ENCODE data around the gene CMSS1.

DNA sequence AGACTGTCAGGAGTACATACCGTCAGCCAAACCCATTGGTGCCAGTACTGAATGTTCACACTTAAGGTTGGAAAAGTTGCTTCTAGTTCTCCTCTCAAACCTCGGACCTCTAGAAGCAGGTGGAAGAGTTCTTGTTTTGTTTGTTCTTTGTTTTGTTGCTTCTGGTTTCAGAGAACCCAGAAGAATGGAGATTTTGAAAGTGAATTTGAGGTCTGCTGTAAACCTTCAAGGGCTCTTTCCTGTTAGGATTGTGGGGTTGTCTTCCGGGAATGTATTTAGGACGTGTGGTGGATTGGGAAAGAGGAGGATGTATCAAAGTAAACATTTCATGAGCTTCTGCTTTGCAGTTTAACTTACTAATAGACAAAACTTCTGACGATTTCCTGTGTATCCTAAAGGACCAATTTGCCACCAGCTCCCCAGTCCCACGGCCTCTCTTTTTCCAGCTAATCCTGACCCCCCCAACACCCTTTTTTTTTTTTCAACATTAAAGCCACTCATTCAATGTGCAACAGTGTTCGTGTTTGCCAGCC lies 246.3 kb downstream of the CMSS1 start:
- TF ChIP-seq, protein P1, sequence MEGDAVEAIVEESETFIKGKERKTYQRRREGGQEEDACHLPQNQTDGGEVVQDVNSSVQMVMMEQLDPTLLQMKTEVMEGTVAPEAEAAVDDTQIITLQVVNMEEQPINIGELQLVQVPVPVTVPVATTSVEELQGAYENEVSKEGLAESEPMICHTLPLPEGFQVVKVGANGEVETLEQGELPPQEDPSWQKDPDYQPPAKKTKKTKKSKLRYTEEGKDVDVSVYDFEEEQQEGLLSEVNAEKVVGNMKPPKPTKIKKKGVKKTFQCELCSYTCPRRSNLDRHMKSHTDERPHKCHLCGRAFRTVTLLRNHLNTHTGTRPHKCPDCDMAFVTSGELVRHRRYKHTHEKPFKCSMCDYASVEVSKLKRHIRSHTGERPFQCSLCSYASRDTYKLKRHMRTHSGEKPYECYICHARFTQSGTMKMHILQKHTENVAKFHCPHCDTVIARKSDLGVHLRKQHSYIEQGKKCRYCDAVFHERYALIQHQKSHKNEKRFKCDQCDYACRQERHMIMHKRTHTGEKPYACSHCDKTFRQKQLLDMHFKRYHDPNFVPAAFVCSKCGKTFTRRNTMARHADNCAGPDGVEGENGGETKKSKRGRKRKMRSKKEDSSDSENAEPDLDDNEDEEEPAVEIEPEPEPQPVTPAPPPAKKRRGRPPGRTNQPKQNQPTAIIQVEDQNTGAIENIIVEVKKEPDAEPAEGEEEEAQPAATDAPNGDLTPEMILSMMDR (IDR thresholded peaks at IDR 0.05): no peak
- TF ChIP-seq, protein P2, sequence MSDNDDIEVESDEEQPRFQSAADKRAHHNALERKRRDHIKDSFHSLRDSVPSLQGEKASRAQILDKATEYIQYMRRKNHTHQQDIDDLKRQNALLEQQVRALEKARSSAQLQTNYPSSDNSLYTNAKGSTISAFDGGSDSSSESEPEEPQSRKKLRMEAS (IDR thresholded peaks at IDR 0.05; ENCODE audit: low read depth): no peak
- TF ChIP-seq, protein P3, sequence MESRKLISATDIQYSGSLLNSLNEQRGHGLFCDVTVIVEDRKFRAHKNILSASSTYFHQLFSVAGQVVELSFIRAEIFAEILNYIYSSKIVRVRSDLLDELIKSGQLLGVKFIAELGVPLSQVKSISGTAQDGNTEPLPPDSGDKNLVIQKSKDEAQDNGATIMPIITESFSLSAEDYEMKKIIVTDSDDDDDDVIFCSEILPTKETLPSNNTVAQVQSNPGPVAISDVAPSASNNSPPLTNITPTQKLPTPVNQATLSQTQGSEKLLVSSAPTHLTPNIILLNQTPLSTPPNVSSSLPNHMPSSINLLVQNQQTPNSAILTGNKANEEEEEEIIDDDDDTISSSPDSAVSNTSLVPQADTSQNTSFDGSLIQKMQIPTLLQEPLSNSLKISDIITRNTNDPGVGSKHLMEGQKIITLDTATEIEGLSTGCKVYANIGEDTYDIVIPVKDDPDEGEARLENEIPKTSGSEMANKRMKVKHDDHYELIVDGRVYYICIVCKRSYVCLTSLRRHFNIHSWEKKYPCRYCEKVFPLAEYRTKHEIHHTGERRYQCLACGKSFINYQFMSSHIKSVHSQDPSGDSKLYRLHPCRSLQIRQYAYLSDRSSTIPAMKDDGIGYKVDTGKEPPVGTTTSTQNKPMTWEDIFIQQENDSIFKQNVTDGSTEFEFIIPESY (IDR thresholded peaks at IDR 0.05; ENCODE audit: borderline replicate concordance, low read depth): no peak
- TF ChIP-seq EZH2phosphoT487 (IDR thresholded peaks at IDR 0.05; ENCODE audit: borderline replicate concordance, low read depth) (no peak), RXRA (IDR thresholded peaks at IDR 0.05; ENCODE audit: borderline replicate concordance, low read depth) (no peak), RFX5 (IDR thresholded peaks at IDR 0.05; ENCODE audit: low read length) (no peak), SIN3A (IDR thresholded peaks at IDR 0.05; ENCODE audit: borderline replicate concordance, low read depth, low read length) (no peak), POLR2AphosphoS5 (IDR thresholded peaks at IDR 0.05; ENCODE audit: low read depth, low read length) (no peak), JUND (IDR thresholded peaks at IDR 0.05) (no peak), YY1 (IDR thresholded peaks at IDR 0.05; ENCODE audit: low read depth) (no peak), SMC3 (IDR thresholded peaks at IDR 0.05; ENCODE audit: low read depth, low read length) (no peak)
- TF ChIP-seq, protein P4, sequence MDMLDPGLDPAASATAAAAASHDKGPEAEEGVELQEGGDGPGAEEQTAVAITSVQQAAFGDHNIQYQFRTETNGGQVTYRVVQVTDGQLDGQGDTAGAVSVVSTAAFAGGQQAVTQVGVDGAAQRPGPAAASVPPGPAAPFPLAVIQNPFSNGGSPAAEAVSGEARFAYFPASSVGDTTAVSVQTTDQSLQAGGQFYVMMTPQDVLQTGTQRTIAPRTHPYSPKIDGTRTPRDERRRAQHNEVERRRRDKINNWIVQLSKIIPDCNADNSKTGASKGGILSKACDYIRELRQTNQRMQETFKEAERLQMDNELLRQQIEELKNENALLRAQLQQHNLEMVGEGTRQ (IDR thresholded peaks at IDR 0.05; ENCODE audit: borderline replicate concordance, low read depth, low read length): no peak
- TF ChIP-seq, protein P5, sequence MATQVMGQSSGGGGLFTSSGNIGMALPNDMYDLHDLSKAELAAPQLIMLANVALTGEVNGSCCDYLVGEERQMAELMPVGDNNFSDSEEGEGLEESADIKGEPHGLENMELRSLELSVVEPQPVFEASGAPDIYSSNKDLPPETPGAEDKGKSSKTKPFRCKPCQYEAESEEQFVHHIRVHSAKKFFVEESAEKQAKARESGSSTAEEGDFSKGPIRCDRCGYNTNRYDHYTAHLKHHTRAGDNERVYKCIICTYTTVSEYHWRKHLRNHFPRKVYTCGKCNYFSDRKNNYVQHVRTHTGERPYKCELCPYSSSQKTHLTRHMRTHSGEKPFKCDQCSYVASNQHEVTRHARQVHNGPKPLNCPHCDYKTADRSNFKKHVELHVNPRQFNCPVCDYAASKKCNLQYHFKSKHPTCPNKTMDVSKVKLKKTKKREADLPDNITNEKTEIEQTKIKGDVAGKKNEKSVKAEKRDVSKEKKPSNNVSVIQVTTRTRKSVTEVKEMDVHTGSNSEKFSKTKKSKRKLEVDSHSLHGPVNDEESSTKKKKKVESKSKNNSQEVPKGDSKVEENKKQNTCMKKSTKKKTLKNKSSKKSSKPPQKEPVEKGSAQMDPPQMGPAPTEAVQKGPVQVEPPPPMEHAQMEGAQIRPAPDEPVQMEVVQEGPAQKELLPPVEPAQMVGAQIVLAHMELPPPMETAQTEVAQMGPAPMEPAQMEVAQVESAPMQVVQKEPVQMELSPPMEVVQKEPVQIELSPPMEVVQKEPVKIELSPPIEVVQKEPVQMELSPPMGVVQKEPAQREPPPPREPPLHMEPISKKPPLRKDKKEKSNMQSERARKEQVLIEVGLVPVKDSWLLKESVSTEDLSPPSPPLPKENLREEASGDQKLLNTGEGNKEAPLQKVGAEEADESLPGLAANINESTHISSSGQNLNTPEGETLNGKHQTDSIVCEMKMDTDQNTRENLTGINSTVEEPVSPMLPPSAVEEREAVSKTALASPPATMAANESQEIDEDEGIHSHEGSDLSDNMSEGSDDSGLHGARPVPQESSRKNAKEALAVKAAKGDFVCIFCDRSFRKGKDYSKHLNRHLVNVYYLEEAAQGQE (IDR thresholded peaks at IDR 0.05; ENCODE audit: low read depth, low read length): no peak

Measured in SK-N-SH (cell line).